ENCODE measurements around the gene ADAMTS17.

DNA sequence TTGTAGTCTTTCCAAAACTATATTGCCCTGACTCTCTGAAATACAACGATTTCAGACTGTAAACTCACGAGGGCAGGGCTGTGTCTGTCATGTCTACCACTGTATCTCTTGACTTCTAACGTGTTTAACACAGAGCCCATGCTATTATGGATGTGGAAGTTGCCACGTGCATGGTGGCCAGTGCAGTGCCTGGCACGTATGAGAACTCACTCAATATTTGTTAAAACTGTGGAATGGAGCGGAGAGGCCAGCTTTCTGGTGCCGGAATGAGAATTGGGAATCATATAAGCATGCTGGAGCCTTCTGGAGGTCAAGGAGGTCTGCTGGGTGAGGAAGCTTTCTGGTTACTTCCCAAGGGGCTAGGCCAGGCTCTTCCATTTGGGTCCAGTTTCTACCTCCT lies 387.9 kb downstream of the ADAMTS17 start:
- TF ChIP-seq, protein P1, sequence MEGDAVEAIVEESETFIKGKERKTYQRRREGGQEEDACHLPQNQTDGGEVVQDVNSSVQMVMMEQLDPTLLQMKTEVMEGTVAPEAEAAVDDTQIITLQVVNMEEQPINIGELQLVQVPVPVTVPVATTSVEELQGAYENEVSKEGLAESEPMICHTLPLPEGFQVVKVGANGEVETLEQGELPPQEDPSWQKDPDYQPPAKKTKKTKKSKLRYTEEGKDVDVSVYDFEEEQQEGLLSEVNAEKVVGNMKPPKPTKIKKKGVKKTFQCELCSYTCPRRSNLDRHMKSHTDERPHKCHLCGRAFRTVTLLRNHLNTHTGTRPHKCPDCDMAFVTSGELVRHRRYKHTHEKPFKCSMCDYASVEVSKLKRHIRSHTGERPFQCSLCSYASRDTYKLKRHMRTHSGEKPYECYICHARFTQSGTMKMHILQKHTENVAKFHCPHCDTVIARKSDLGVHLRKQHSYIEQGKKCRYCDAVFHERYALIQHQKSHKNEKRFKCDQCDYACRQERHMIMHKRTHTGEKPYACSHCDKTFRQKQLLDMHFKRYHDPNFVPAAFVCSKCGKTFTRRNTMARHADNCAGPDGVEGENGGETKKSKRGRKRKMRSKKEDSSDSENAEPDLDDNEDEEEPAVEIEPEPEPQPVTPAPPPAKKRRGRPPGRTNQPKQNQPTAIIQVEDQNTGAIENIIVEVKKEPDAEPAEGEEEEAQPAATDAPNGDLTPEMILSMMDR (IDR thresholded peaks at IDR 0.05; ENCODE audit: low read depth, low read length), result no peak
- TF ChIP-seq EZH2phosphoT487 (IDR thresholded peaks at IDR 0.05; ENCODE audit: low read depth), result no peak

Data from OCI-LY3 (cell line).